Kidney epithelial cell (primary cell): ENCODE results near the gene ARL6IP5. TPM values are rescaled to one million over a fixed set of nuclear protein-coding genes. Genes with fewer than 3 reads are reported as not detected.

Source experiments
- DNase-seq: peaks from one replicate; pipeline ENCODE4 v3.0.0-alpha.2; 2010; ENCODE audit warnings: low read depth
- H3K27me3 ChIP-seq: 2 replicates; pipeline ENCODE4 v1.6.0; 2011; ENCODE audit warnings: low read length; ENCODE audit not compliant: control insufficient read depth, insufficient read depth
- H3K36me3 ChIP-seq: 2 replicates; pipeline ENCODE4 v1.5.1; 2011; ENCODE audit warnings: low read length; ENCODE audit not compliant: control insufficient read depth, insufficient read depth
- H3K4me3 ChIP-seq: 2 replicates; pipeline ENCODE4 v1.5.1; 2011; ENCODE audit warnings: low read depth, mild to moderate bottlenecking, control low read depth, low read length
- CTCF ChIP-seq: IDR thresholded peaks from 2 replicates; pipeline ENCODE4 v1.5.1; 2011; ENCODE audit warnings: mild to moderate bottlenecking, moderate library complexity, low read length, control low read depth, inconsistent platforms; ENCODE audit not compliant: insufficient read depth, poor library complexity, severe bottlenecking
- total RNA-seq: library from RNA; depleted of rRNA; stranded (reverse); fragments of >200 nt; gene quantifications from 2 replicates; pipeline ENCODE4 v1.2.3, GENCODE V29; 2015

Gene ARL6IP5
- total RNA-seq, 1 donor from 2014 or later: 86.6 TPM

GRCh38 chr3:69120879-69121464 lies 36.2 kb downstream of the ARL6IP5 start:
- TF ChIP-seq CTCF: peak; percentile 95

GRCh38 chr3:69121513-69121912 lies 36.8 kb downstream of the ARL6IP5 start:
- DNase-seq: no peak
- no peak overlapping the region for H3K4me3 ChIP-seq
- H3K36me3 ChIP-seq: no peaks in the 10 kb centered on the region
- no peak for TF ChIP-seq CTCF
- H3K27me3 ChIP-seq: no peaks in the 10 kb centered on the region

More at GRCh38 chr3:69120879-69121464, 36.2 kb downstream of the ARL6IP5 start:
- Histone ChIP-seq H3K27me3 (no peaks in the 10 kb centered on the region), H3K4me3 (no peak overlapping the region), H3K36me3 (no peaks in the 10 kb centered on the region)
- DNase-seq: peak; percentile 69

GRCh38 chr3:69121950-69122349 lies 37.2 kb downstream of the ARL6IP5 start:
- H3K36me3 ChIP-seq: no peaks in the 10 kb centered on the region
- H3K4me3 ChIP-seq: no peak overlapping the region
- DNase-seq: no peak
- no peak for TF ChIP-seq CTCF
- H3K27me3 ChIP-seq: no peaks in the 10 kb centered on the region

GRCh38 chr3:69122403-69122802 lies 37.7 kb downstream of the ARL6IP5 start, which contains the start of gene LMOD3:
LMOD3 (minus strand) TSS chr3:69122595; CDS start chr3:69122386, 209 bp downstream.
- H3K36me3 ChIP-seq: no peaks in the 10 kb centered on the region
- H3K4me3 ChIP-seq: no peak within 1 kb of the TSS
- no peaks in the 10 kb centered on the region for H3K27me3 ChIP-seq
- no peak for TF ChIP-seq CTCF
- no peak for DNase-seq

GRCh38 chr3:69126216-69126615 lies 41.5 kb downstream of the ARL6IP5 start:
- H3K4me3 ChIP-seq: no peak overlapping the region
- no peak for TF ChIP-seq CTCF
- no peak for DNase-seq
- no peaks in the 10 kb centered on the region for H3K36me3 ChIP-seq
- H3K27me3 ChIP-seq: no peaks in the 10 kb centered on the region

- DNase-seq: no peak
- H3K27me3 ChIP-seq: no peaks in the 10 kb centered on the region
- H3K36me3 ChIP-seq: no peaks in the 10 kb centered on the region
- H3K4me3 ChIP-seq: no peak overlapping the region
- TF ChIP-seq CTCF: no peak
Measured at GRCh38 chr3:69126999-69127398, 42.3 kb downstream of the ARL6IP5 start.
